Endothelial cell of umbilical vein (primary cell): Measurements from ENCODE around the gene CDK4. TPM values are rescaled to one million over a fixed set of nuclear protein-coding genes. Genes with fewer than 3 reads are reported as not detected.

Experiments used
- BruUV-seq: library from RNA; stranded (reverse); fragments of 400-500 nt; replicated peaks from 2 replicates; lab custom pipeline; 2021; lab: Mats Ljungman, UMichigan
- CTCF ChIA-PET: fragments of 300-600, 350-600 bp; sonication (Branson Sonifier 250); formaldehyde crosslinking; loops from one replicate; lab custom pipeline; 2021; ENCODE audit warnings: antibody characterized with exemption, inconsistent platforms; lab: Charles Lee
- POLR2A ChIA-PET: fragments of 300-600, 350-600 bp; sonication (Branson Sonifier 250); formaldehyde crosslinking; loops from one replicate; lab custom pipeline; 2021; ENCODE audit warnings: antibody characterized with exemption, inconsistent platforms; lab: Charles Lee
- DNase-seq: peaks from one replicate; pipeline ENCODE4 v3.0.0-alpha.2; 2011; ENCODE audit warnings: low read depth, low spot score
- FAIRE-seq: peaks from 2 replicates; lab custom pipeline; 2011; peaks lifted over from hg19 to GRCh38; lab: Jason Lieb, UNC
- H2AFZ ChIP-seq: 2 replicates; pipeline ENCODE4 v1.6.0; 2012; ENCODE audit warnings: low read depth, low read length, control low read depth, inconsistent platforms
- H3K27ac ChIP-seq: 2 replicates; pipeline ENCODE4 v1.5.1; 2011; ENCODE audit warnings: low read depth, mild to moderate bottlenecking, control low read depth, low read length, moderate library complexity; ENCODE audit not compliant: insufficient read depth
- H3K27me3 ChIP-seq, 2 experiments: 2 replicates each; pipeline versions ENCODE4 v1.6.0 to v1.6.1; 2011; ENCODE audit warnings: low read length in 2 of 2, mixed read lengths in 1 of 2; ENCODE audit not compliant: control insufficient read depth in 2 of 2, insufficient read depth in 2 of 2
- H3K36me3 ChIP-seq, 2 experiments: 2 replicates in 1 of 2; 3 replicates in 1 of 2; pipeline ENCODE4 v1.5.1; 2011; ENCODE audit warnings: low read length in 2 of 2, mild to moderate bottlenecking in 1 of 2, moderate library complexity in 1 of 2; ENCODE audit not compliant: control insufficient read depth in 2 of 2, insufficient read depth in 2 of 2; ENCODE audit errors: extremely low read depth in 1 of 2
- H3K4me1 ChIP-seq: 3 replicates; pipeline ENCODE4 v1.5.1; 2011; ENCODE audit warnings: mild to moderate bottlenecking, low read length; ENCODE audit not compliant: control insufficient read depth, insufficient read depth; ENCODE audit errors: extremely low read depth
- H3K4me2 ChIP-seq: 2 replicates; pipeline ENCODE4 v1.6.1; 2011; ENCODE audit warnings: low read length, control low read depth, mixed read lengths; ENCODE audit not compliant: insufficient read depth
- H3K4me3 ChIP-seq, 3 experiments: fragments of 200-600 bp in 1 of 3; sonication (generic), shearing (Covaris generic) in 1 of 3; replicated peaks in 1 of 3; 2 replicates each; pipeline ENCODE4 v1.5.1; 2011 to 2016; ENCODE audit warnings: control low read depth in 3 of 3, low read length in 3 of 3, mild to moderate bottlenecking in 2 of 3, inconsistent platforms in 1 of 3, low read depth in 1 of 3, moderate library complexity in 1 of 3; ENCODE audit not compliant: insufficient read depth in 1 of 3
- H3K79me2 ChIP-seq: 2 replicates; pipeline ENCODE4 v1.6.0; 2012; ENCODE audit warnings: low read length, inconsistent platforms; ENCODE audit not compliant: control insufficient read depth, insufficient read depth
- H3K9ac ChIP-seq: replicated peaks from 2 replicates; pipeline ENCODE3; 2011; ENCODE audit warnings: low read length, control low read depth; ENCODE audit not compliant: insufficient read depth; ENCODE audit errors: extremely low read depth
- H3K9me1 ChIP-seq: replicated peaks from 3 replicates; pipeline ENCODE4 v1.6.0; 2011; ENCODE audit warnings: mild to moderate bottlenecking, low read length; ENCODE audit not compliant: control insufficient read depth, insufficient read depth; ENCODE audit errors: extremely low read depth
- H3K9me3 ChIP-seq: replicated peaks from 2 replicates; pipeline ENCODE4 v1.5.1; 2012; ENCODE audit warnings: low read length, inconsistent platforms; ENCODE audit not compliant: control insufficient read depth, insufficient read depth
- H4K20me1 ChIP-seq: replicated peaks from 2 replicates; pipeline ENCODE3; 2011; ENCODE audit warnings: mild to moderate bottlenecking, low read length; ENCODE audit not compliant: control insufficient read depth, insufficient read depth; ENCODE audit errors: extremely low read depth
- EZH2 ChIP-seq: IDR thresholded peaks from 2 replicates; pipeline ENCODE4 v1.6.1; 2012; ENCODE audit warnings: borderline replicate concordance, low read depth, mild to moderate bottlenecking, moderate library complexity, low read length, inconsistent platforms; ENCODE audit not compliant: severe bottlenecking
- FOS ChIP-seq: IDR thresholded peaks from 2 replicates; pipeline ENCODE4 v1.6.1; 2011; ENCODE audit warnings: mild to moderate bottlenecking, low read length, moderate library complexity, borderline replicate concordance; ENCODE audit not compliant: insufficient read depth
- GATA2 ChIP-seq: IDR thresholded peaks from 2 replicates; pipeline ENCODE4 v1.7.0; 2011; ENCODE audit warnings: low read depth, mild to moderate bottlenecking, moderate library complexity, mixed read lengths, low read length; ENCODE audit not compliant: insufficient read length, insufficient read depth
- JUN ChIP-seq: IDR thresholded peaks from 2 replicates; pipeline ENCODE4 v1.6.1; 2011; ENCODE audit warnings: borderline replicate concordance, low read depth; ENCODE audit not compliant: insufficient read length, insufficient read depth
- MYC ChIP-seq: IDR thresholded peaks from one replicate; pipeline ENCODE4 v1.6.1; 2011; ENCODE audit warnings: mild to moderate bottlenecking, low read depth, low read length
- POLR2A ChIP-seq: IDR thresholded peaks from 2 replicates; pipeline ENCODE4 v1.6.1; 2012; ENCODE audit warnings: low read depth, mild to moderate bottlenecking, control low read depth, low read length
- POLR2AphosphoS5 ChIP-seq: IDR thresholded peaks from 2 replicates; pipeline ENCODE4 v1.6.1; 2012; ENCODE audit warnings: low read depth, mild to moderate bottlenecking, control low read depth, low read length, moderate library complexity; ENCODE audit not compliant: insufficient read depth
- dilution Hi-C: fragments of 300-500 bp; cut with MboI; formaldehyde crosslinking; loops from one replicate; pipeline ENCODE4 v1.15.0; 2019; ENCODE audit warnings: low sequenced_read_pairs; ENCODE audit not compliant: extremely low pct_ligation_motif_present
- intact Hi-C: fragments of 100-400 bp; cut with micrococcal nuclease; formaldehyde crosslinking; loops from one replicate; pipeline ENCODE4 v1.10.0; 2022
- polyA plus RNA-seq, 4 experiments: library from polyadenylated mRNA; depleted of rRNA in 3 of 4; stranded (reverse) in 3 of 4; unstranded in 1 of 4; fragments of >200 nt; gene quantifications; 2 replicates each; pipeline versions ENCODE4 v1.2.1 to v1.2.3, GENCODE V29; 2011 to 2012; ENCODE audit warnings: missing spikeins in 1 of 4
- total RNA-seq: library from RNA; stranded (reverse); gene quantifications from 2 replicates; pipeline ENCODE4 v1.2.3, GENCODE V29; 2021
- TF ChIP-seq, protein P1 (sequence below), 2 donors: IDR thresholded peaks; 1 replicate in 1 of 2; 2 replicates in 1 of 2; pipeline ENCODE4 v1.5.1; 2011; ENCODE audit warnings: low read length in 2 of 2, mild to moderate bottlenecking in 2 of 2, moderate library complexity in 2 of 2, control low read depth in 1 of 2, inconsistent platforms in 1 of 2, low read depth in 1 of 2; ENCODE audit not compliant: insufficient read depth in 1 of 2; ENCODE audit errors: extremely low read depth in 1 of 2
- TF ChIP-seq, protein P2 (sequence below): IDR thresholded peaks from 2 replicates; pipeline ENCODE4 v1.6.1; 2011; ENCODE audit not compliant: insufficient read depth, insufficient read length

The CDK4 gene
- total and polyA plus RNA-seq, 2 donors (not counting 3 experiments of a cell fraction or from before 2014, with no cell fraction given): 171 to 332 TPM

DNA sequence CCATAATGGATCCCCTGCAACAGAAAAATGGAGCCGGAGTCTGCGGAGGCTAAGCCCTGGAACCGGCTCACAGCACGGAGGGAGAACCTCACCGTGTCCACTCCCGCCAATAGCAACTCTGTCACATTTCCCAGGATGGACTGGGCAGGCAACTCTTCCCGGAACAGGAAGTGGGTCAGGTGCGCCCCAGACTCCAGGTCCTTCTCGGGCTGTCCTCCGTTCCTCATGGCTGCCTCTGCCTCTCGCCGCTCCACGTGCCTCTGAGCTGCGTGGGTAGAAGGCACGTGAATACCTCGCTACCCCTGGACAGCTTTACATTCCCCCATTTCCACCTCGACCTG lies 12.5 kb upstream of the CDK4 start:
- H3K27me3 ChIP-seq: peaks cover 35 to 38% of the 10 kb centered on the region in 2 experiments
- peaks cover 17% of the 10 kb centered on the region for H3K4me1 ChIP-seq
- no peaks in the 10 kb centered on the region for H4K20me1 ChIP-seq
- DNase-seq: no peak
- H3K9me3 ChIP-seq: no peaks in the 10 kb centered on the region
- H3K4me2 ChIP-seq: peak overlapping the region; percentile 60
- no peak overlapping the region for H3K27ac ChIP-seq
- peak overlapping the region; percentile 30 for H2AFZ ChIP-seq
- TF ChIP-seq MYC: no peak
- no peak for TF ChIP-seq JUN
- TF ChIP-seq POLR2A: no peak
- TF ChIP-seq, protein P1, sequence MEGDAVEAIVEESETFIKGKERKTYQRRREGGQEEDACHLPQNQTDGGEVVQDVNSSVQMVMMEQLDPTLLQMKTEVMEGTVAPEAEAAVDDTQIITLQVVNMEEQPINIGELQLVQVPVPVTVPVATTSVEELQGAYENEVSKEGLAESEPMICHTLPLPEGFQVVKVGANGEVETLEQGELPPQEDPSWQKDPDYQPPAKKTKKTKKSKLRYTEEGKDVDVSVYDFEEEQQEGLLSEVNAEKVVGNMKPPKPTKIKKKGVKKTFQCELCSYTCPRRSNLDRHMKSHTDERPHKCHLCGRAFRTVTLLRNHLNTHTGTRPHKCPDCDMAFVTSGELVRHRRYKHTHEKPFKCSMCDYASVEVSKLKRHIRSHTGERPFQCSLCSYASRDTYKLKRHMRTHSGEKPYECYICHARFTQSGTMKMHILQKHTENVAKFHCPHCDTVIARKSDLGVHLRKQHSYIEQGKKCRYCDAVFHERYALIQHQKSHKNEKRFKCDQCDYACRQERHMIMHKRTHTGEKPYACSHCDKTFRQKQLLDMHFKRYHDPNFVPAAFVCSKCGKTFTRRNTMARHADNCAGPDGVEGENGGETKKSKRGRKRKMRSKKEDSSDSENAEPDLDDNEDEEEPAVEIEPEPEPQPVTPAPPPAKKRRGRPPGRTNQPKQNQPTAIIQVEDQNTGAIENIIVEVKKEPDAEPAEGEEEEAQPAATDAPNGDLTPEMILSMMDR (IDR thresholded peaks at IDR 0.05; ENCODE audit: extremely low read depth in 1 of 2, insufficient read depth in 1 of 2, low read depth in 1 of 2, low read length in 2 of 2): no peak
- TF ChIP-seq, protein P2, sequence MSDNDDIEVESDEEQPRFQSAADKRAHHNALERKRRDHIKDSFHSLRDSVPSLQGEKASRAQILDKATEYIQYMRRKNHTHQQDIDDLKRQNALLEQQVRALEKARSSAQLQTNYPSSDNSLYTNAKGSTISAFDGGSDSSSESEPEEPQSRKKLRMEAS: no peak
- no peak for TF ChIP-seq EZH2
- TF ChIP-seq GATA2: no peak
- no peak for TF ChIP-seq FOS
- no peak for TF ChIP-seq POLR2AphosphoS5
- no peak overlapping the region for H3K9ac ChIP-seq
- H3K4me3 ChIP-seq: no peak overlapping the region
- dilution Hi-C loops (no loop called here), intact Hi-C loops (no loop called here)
- ChIA-PET POLR2A (no interaction called here), CTCF (interaction anchor here (0.7 to 4.6 kb wide), 3 partner anchors 9 to 18 kb away, joined by 3 to 48 read pairs (median 3); partner anchors contain the start of genes CDK4, MARCHF9 and TSFM)
- H3K36me3 ChIP-seq: peaks cover 0 to 2% of the 10 kb centered on the region in 2 experiments
- H3K79me2 ChIP-seq: no peaks in the 10 kb centered on the region
- no peaks in the 10 kb centered on the region for H3K9me1 ChIP-seq
- no TSS peak for BruUV-seq
- FAIRE-seq: no peak
